NB4 (cell line): ENCODE measurements around the gene NUP50.

Source experiments
- MAX ChIP-seq: IDR thresholded peaks from 2 replicates; pipeline ENCODE4 v1.6.1; 2011; ENCODE audit warnings: low read depth, low read length
- MYC ChIP-seq: IDR thresholded peaks from 2 replicates; pipeline ENCODE4 v1.6.1; 2011; ENCODE audit warnings: low read depth, low read length
- POLR2A ChIP-seq: IDR thresholded peaks from 2 replicates; pipeline ENCODE4 v1.6.1; 2011; ENCODE audit warnings: mild to moderate bottlenecking; ENCODE audit not compliant: insufficient read length; ENCODE audit errors: extremely low read depth
- TF ChIP-seq, protein P1 (sequence below): IDR thresholded peaks from one replicate; pipeline ENCODE4 v1.5.1; 2012; ENCODE audit warnings: low read depth, low read length

DNA sequence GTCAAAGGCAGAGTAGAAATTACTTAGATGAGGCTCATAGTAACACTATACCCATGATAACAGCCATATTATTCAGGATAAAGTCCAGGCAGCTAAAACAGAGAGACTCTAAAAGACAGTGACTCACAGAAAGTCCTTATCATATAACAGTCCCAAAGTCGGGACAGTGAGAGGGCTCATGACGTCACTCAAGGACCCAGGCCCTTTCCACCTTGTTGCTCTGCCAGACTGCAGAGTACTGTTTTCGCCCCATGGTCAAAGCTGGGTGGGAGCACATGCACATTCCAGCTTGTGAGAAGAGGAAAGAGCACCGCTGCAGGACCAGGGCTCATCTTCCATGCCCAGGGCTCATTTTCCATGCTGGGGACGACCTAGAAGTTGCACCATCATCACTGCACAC, 29.4 kb upstream of the NUP50 start:
- TF ChIP-seq POLR2A (no peak), MYC (no peak), MAX (no peak)
- TF ChIP-seq, protein P1, sequence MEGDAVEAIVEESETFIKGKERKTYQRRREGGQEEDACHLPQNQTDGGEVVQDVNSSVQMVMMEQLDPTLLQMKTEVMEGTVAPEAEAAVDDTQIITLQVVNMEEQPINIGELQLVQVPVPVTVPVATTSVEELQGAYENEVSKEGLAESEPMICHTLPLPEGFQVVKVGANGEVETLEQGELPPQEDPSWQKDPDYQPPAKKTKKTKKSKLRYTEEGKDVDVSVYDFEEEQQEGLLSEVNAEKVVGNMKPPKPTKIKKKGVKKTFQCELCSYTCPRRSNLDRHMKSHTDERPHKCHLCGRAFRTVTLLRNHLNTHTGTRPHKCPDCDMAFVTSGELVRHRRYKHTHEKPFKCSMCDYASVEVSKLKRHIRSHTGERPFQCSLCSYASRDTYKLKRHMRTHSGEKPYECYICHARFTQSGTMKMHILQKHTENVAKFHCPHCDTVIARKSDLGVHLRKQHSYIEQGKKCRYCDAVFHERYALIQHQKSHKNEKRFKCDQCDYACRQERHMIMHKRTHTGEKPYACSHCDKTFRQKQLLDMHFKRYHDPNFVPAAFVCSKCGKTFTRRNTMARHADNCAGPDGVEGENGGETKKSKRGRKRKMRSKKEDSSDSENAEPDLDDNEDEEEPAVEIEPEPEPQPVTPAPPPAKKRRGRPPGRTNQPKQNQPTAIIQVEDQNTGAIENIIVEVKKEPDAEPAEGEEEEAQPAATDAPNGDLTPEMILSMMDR, result no peak
